Measurements from ENCODE around the gene CNOT6L.
"Not testable (repeated sequence)": the region's sequence is repeated elsewhere in the genome, so short reads cannot be mapped to it uniquely, and the experiment has no call there.

CNOT6L gene

DNA sequence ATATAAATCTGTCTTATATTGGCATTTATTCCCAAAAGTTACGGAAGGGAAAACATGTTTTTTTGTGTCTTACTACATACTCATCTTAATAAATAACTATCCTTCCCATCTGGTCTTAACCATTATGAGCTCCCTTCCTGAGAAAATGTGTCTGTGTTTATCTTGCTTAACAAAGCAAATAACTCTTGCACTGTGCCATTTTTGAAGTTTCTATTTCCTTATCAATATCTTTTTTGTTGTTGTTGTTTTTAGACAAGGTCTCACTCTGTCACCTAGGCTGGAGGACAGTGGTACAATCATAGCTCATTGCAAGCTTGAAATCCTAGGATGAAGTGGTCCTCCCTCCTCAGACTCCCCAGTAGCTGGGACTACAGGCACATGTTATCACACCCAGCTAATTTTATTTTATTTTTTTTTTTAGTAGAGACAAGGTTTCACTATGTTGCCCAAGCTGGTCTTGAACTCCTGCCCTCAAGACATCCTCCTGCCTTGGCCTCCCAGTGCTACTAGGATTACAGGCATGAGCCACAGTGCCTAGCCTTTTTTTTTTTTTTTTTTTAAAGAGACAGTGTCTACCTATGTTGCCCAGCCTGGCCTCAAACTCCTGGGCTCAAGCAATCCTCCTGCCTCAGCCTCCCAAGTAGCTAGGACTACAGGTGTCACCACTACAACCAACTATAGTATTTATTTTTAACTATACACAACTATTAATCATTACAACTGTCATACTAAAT lies 36.9 kb downstream of the CNOT6L start:
- no peak for DNase-seq (ENCODE audit: low spot score)

DNA sequence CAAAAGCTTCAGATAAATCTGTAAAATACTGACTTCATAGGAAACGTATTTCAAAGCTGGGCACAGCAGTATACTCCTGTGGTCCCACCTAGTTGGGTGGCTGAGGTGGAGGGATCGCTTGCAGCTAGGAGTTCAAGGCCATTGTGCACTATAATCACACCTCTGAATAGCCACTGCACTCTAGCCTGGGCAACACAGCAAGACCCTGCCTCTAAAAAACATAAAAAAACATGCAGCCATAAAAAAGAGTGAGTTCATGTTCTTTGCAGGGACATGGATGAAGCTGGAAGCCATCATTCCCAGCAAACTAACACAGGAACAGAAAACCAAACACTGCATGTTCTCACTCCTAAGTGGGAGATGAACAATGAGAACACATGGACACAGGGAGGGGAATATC lies 38.4 kb downstream of the CNOT6L start:
- DNase-seq (ENCODE audit: low spot score) = not testable (repeated sequence)

DNA sequence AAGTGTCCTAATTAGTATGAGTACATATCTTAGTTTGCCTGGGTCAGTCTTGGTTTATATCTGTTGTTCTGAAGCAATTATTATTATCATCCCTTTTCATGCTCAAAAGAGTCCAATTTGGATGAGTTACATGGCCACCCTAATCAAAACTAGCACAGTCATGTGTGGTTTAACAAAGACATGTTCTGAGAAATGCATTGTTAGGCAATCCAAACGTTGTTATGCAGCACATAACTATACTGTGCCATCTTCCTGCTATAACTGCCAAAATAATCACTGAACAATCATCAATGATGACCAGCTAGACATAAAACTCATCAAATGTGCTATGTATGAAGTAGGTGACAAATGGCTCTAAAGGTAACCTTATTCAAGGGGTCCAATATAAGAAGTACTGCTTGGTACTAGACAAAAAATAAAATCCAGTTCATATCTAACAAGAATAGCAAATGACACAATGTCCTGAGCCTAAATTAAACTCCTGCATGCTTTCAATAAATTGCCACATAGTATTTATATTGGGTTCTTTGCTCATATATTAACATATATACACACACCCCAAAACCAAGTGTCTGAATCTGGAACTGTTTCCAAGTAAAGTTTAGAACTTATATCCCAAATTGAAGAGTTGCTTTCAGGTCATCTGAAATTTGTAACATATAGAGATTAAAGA lies 41.9 kb downstream of the CNOT6L start:
- DNase-seq (ENCODE audit: low spot score) = no peak

- DNase-seq (ENCODE audit: low spot score) = peak; percentile 15
Measured at GRCh38 chr4:77776182-77777134, 42.7 kb downstream of the CNOT6L start.

- no peak for DNase-seq (ENCODE audit: low spot score)
Measured at GRCh38 chr4:77773101-77773500, 46.1 kb downstream of the CNOT6L start.

- no peak for DNase-seq (ENCODE audit: low spot score)
Measured at GRCh38 chr4:77771566-77771965, 47.6 kb downstream of the CNOT6L start.

GRCh38 chr4:77765720-77766119 lies 53.4 kb downstream of the CNOT6L start:
- no peak for DNase-seq (ENCODE audit: low spot score)

- DNase-seq (ENCODE audit: low spot score) = no peak
Measured at GRCh38 chr4:77762531-77762930, 56.6 kb downstream of the CNOT6L start.

- no peak for DNase-seq (ENCODE audit: low spot score)
Measured at GRCh38 chr4:77761595-77761994, 57.6 kb downstream of the CNOT6L start.

- DNase-seq (ENCODE audit: low spot score) = no peak
Measured at GRCh38 chr4:77758804-77759203, 60.4 kb downstream of the CNOT6L start.

- DNase-seq (ENCODE audit: low spot score) = no peak
Measured at GRCh38 chr4:77751764-77752163, 67.4 kb downstream of the CNOT6L start.

GRCh38 chr4:77745792-77746191 lies 73.4 kb downstream of the CNOT6L start:
- no peak for DNase-seq (ENCODE audit: low spot score)

GRCh38 chr4:77742054-77742453 lies 77.1 kb downstream of the CNOT6L start:
- no peak for DNase-seq (ENCODE audit: low spot score)

- DNase-seq (ENCODE audit: low spot score) = no peak
Measured at GRCh38 chr4:77740480-77740879, 78.7 kb downstream of the CNOT6L start.

GRCh38 chr4:77734928-77735327 lies 84.2 kb downstream of the CNOT6L start:
- DNase-seq (ENCODE audit: low spot score) = no peak

GRCh38 chr4:77731656-77732055 lies 87.5 kb downstream of the CNOT6L start:
- DNase-seq (ENCODE audit: low spot score) = no peak

DNA sequence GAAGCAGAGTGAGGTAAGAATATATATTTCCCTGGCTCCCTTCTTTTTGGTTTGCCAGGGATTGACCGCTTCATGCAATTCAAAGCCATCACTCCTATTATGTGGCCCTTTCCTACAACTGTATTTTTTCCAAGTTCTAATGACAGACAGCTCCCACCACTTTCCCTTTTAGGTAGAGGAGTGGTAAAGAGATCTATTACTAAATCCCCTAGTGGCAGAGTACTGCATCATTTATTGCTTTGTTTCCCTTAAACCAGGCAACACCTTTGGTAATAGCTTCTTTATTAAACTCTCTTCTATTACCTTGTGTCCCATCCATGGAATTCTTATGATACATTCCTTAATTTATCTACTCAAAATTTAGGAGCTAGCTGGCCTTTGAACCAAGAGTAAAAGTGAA lies 90.7 kb downstream of the CNOT6L start:
- DNase-seq (ENCODE audit: low spot score) = no peak

DNA sequence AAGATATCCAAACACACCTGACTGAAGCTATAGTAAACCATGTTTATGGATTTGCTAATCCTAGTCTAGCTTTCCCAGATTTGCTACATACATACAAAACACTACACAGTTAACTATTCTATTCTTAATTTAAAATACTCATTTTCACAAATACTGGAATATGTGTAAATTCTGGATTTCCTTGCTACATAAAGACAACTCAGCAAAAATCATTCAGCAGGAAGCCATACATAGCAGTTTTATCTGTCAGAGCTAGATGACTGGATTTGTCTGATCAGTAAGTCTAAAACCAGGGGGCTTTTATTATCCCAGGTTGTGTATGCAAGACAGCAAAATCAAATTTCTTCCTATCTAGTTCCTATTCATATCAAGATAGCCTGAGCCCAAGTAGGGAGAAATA lies 98.1 kb downstream of the CNOT6L start:
- no peak for DNase-seq (ENCODE audit: low spot score)

DNA sequence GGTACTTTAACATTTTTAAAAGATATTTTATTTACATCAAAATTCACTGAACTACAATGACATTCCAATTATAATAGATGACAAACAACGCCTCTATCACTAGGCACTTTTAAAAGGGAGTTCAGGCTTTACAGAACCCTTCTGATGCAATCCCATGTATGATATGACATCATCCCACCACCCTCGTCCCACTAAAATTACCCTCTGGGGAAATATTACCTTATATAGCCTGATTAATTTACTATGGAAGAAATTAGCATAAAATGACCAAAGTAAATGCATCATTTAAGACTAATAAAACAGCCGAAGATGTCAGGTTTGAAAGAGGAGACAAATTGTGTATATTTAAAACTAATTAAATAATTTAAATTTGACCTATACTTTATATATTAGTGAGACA lies 100.7 kb downstream of the CNOT6L start:
- not testable (repeated sequence) for DNase-seq (ENCODE audit: low spot score)

GRCh38 chr4:77715414-77716290 lies 103.5 kb downstream of the CNOT6L start:
- no peak for DNase-seq (ENCODE audit: low spot score)

DNA sequence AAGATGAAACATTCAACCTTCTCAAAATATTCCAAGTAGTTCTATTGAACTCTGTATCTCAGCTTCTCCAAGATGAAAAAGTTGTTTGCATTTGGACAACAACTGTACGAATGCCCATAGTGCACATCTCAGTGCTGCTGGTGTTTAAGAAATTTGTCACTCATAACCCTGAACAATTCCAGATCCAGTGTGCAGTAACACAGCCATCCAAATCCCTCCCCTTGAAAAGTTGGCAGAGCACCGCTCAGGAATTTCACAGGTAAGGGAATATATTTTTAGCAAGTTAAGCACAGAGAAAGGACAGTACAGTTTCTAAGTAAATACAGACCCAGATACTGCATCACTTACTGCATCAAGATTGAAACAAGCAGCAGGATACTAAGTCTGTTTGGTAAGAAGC lies 104.7 kb downstream of the CNOT6L start:
- DNase-seq (ENCODE audit: low spot score) = no peak

GRCh38 chr4:77713884-77714283 lies 105.3 kb downstream of the CNOT6L start:
- DNase-seq (ENCODE audit: low spot score) = no peak
